Right lobe of liver (tissue), 4 donors: Measurements from ENCODE around the gene GXYLT2.

Experiments used
- CTCF ChIP-seq, 4 donors: fragments of 200-600 bp in 3 of 4; fragments of 450-650 bp in 1 of 4; IDR thresholded peaks; one replicate each; pipeline versions ENCODE4 v1.5.1 to v1.8.0; 2016 to 2022; ENCODE audit warnings: antibody characterized with exemption in 4 of 4, mild to moderate bottlenecking in 2 of 4
- POLR2A ChIP-seq: fragments of 450-650 bp; IDR thresholded peaks from one replicate; pipeline ENCODE4 v1.6.1; 2017; ENCODE audit warnings: antibody characterized with exemption, mild to moderate bottlenecking
- donor health status: DM: no; HTN: no; CAD: no.
- donor health status: DM: no; HTN: no; CAD: no.
- donor health status: DM: no; HTN: yes; CAD: no.

GRCh38 chr3:72957297-72957696 is 69.5 kb downstream of the GXYLT2 start:
- no peak for TF ChIP-seq POLR2A
- TF ChIP-seq CTCF (IDR thresholded peaks at IDR 0.05): no peak
